HEK293 (cell line): Measurements from ENCODE around the gene SEPTIN5.

Experiments
- CTCF ChIA-PET: fragments of 350-600 bp; formaldehyde crosslinking; extraction: SDS; loops from one replicate; lab custom pipeline; 2021; ENCODE audit warnings: antibody characterized with exemption; lab: Yijun Ruan, JAX
- POLR2A ChIA-PET: fragments of 300-600 bp; formaldehyde crosslinking; extraction: SDS; loops from one replicate; lab custom pipeline; 2020; ENCODE audit warnings: antibody characterized with exemption, inconsistent platforms; lab: Yijun Ruan, JAX
- H3K27ac ChIP-seq: fragments of 200-500 bp; sonication (Bioruptor generic); 2 replicates; pipeline ENCODE4 v1.5.1; 2014; ENCODE audit warnings: low read depth, low read length, control low read depth, inconsistent platforms; ENCODE audit errors: extremely low read depth
- H3K36me3 ChIP-seq, 2 experiments: fragments of 200-500 bp in 1 of 2; sonication (Bioruptor generic) in 1 of 2; 1 replicate in 1 of 2; 2 replicates in 1 of 2; pipeline ENCODE4 v1.5.1; 2014 to 2017; ENCODE audit warnings: inconsistent platforms in 2 of 2, low read length in 2 of 2; ENCODE audit not compliant: control insufficient read depth in 2 of 2, insufficient read depth in 1 of 2
- H3K4me1 ChIP-seq: fragments of 200-500 bp; sonication (Bioruptor generic); 2 replicates; pipeline ENCODE4 v1.5.1; 2014; ENCODE audit warnings: mild to moderate bottlenecking, low read length, inconsistent platforms; ENCODE audit not compliant: control insufficient read depth, insufficient read depth
- H3K4me3 ChIP-seq: 2 replicates; pipeline ENCODE4 v1.5.1; 2011; ENCODE audit warnings: low read depth, mild to moderate bottlenecking, control low read depth, low read length, moderate library complexity
- H3K9me3 ChIP-seq: fragments of 200-500 bp; sonication (Bioruptor generic); 2 replicates; pipeline ENCODE4 v1.5.1; 2014; ENCODE audit warnings: low read depth, low read length, inconsistent platforms; ENCODE audit not compliant: control insufficient read depth, insufficient read depth
- GLIS1 ChIP-seq: fragments of 450-650 bp; formaldehyde crosslinking; IDR thresholded peaks from 2 replicates; pipeline ENCODE4 v1.5.1; 2016; ENCODE audit warnings: missing biosample characterization, missing genetic modification characterization
- MYNN ChIP-seq: fragments of 450-650 bp; formaldehyde crosslinking; IDR thresholded peaks from 2 replicates; pipeline ENCODE4 v1.5.1; 2016; ENCODE audit warnings: missing biosample characterization, missing genetic modification characterization, borderline replicate concordance
- PRDM1 ChIP-seq: fragments of 450-650 bp; formaldehyde crosslinking; IDR thresholded peaks from 2 replicates; pipeline ENCODE4; 2016; ENCODE audit warnings: missing biosample characterization, missing genetic modification characterization
- PRDM10 ChIP-seq: fragments of 450-650 bp; formaldehyde crosslinking; IDR thresholded peaks from 2 replicates; pipeline ENCODE4 v1.5.1; 2016; ENCODE audit warnings: missing biosample characterization, missing genetic modification characterization
- REPIN1 ChIP-seq: fragments of 450-650 bp; formaldehyde crosslinking; IDR thresholded peaks from 2 replicates; pipeline ENCODE4 v1.5.1; 2017; ENCODE audit warnings: missing biosample characterization, missing genetic modification characterization, low read depth
- SETDB1 ChIP-seq: IDR thresholded peaks from one replicate; pipeline ENCODE4 v1.6.1; 2017; ENCODE audit warnings: mild to moderate bottlenecking, low read length, moderate library complexity, mixed read lengths; ENCODE audit not compliant: insufficient read length
- SP3 ChIP-seq: fragments of 450-650 bp; formaldehyde crosslinking; IDR thresholded peaks from 2 replicates; pipeline ENCODE4 v1.5.1; 2016; ENCODE audit warnings: missing biosample characterization, missing genetic modification characterization
- TCF7L2 ChIP-seq: IDR thresholded peaks from 2 replicates; pipeline ENCODE4 v1.6.1; 2011; ENCODE audit warnings: low read depth, mild to moderate bottlenecking, inconsistent platforms, low read length, moderate library complexity, borderline replicate concordance
- ZNF138 ChIP-seq: fragments of 450-650 bp; formaldehyde crosslinking; IDR thresholded peaks from 2 replicates; pipeline ENCODE4 v1.5.1; 2016; ENCODE audit warnings: missing biosample characterization, missing genetic modification characterization, borderline replicate concordance
- ZNF155 ChIP-seq: fragments of 450-650 bp; formaldehyde crosslinking; IDR thresholded peaks from 2 replicates; pipeline ENCODE4 v1.5.1; 2016; ENCODE audit warnings: missing biosample characterization, missing genetic modification characterization
- ZNF311 ChIP-seq: fragments of 450-650 bp; formaldehyde crosslinking; IDR thresholded peaks from 2 replicates; pipeline ENCODE4 v1.5.1; 2017; ENCODE audit warnings: missing biosample characterization, missing genetic modification characterization, borderline replicate concordance
- ZNF341 ChIP-seq: fragments of 450-650 bp; formaldehyde crosslinking; IDR thresholded peaks from 2 replicates; pipeline ENCODE4; 2016; ENCODE audit warnings: low read depth, missing biosample characterization, missing genetic modification characterization
- ZNF501 ChIP-seq: fragments of 450-650 bp; formaldehyde crosslinking; IDR thresholded peaks from 2 replicates; pipeline ENCODE4 v1.5.1; 2016; ENCODE audit warnings: missing biosample characterization, missing genetic modification characterization
- ZNF610 ChIP-seq: fragments of 450-650 bp; formaldehyde crosslinking; IDR thresholded peaks from 2 replicates; pipeline ENCODE4 v1.5.1; 2016; ENCODE audit warnings: missing biosample characterization, missing genetic modification characterization, borderline replicate concordance
- ZNF626 ChIP-seq: fragments of 450-650 bp; sonication (Bioruptor Pico); formaldehyde crosslinking; IDR thresholded peaks from 2 replicates; pipeline ENCODE4 v1.5.1; 2018; ENCODE audit warnings: missing biosample characterization, missing genetic modification characterization, inconsistent platforms
- ZNF658 ChIP-seq: fragments of 450-650 bp; formaldehyde crosslinking; IDR thresholded peaks from 2 replicates; pipeline ENCODE4; 2016; ENCODE audit warnings: missing biosample characterization, missing genetic modification characterization
- ZNF670 ChIP-seq: fragments of 450-650 bp; formaldehyde crosslinking; IDR thresholded peaks from 2 replicates; pipeline ENCODE4 v1.5.1; 2016; ENCODE audit warnings: missing biosample characterization, missing genetic modification characterization, low read depth
- ZNF704 ChIP-seq: fragments of 450-650 bp; formaldehyde crosslinking; IDR thresholded peaks from 2 replicates; pipeline ENCODE4 v1.5.1; 2016; ENCODE audit warnings: missing biosample characterization, missing genetic modification characterization
- ZNF707 ChIP-seq: fragments of 450-650 bp; formaldehyde crosslinking; IDR thresholded peaks from 2 replicates; pipeline ENCODE4 v1.5.1; 2016; ENCODE audit warnings: missing biosample characterization, missing genetic modification characterization
- ZNF776 ChIP-seq: fragments of 450-650 bp; formaldehyde crosslinking; IDR thresholded peaks from 2 replicates; pipeline ENCODE4 v1.5.0; 2017; ENCODE audit warnings: missing biosample characterization, missing genetic modification characterization, borderline replicate concordance

The SEPTIN5 gene

GRCh38 chr22:19681863-19682245 is 32.4 kb upstream of the SEPTIN5 start:
- POLR2A ChIA-PET, result no interaction called here

GRCh38 chr22:19686946-19687345 is 27.4 kb upstream of the SEPTIN5 start:
- TF ChIP-seq ZNF311, result no peak
- no peak for TF ChIP-seq MYNN
- no peak for TF ChIP-seq ZNF776 (tag by site-specific recombination)
- TF ChIP-seq PRDM1 (tag by site-specific recombination), result no peak
- TF ChIP-seq PRDM10 (tag by site-specific recombination), result no peak
- TF ChIP-seq ZNF626 (tag by site-specific recombination), result no peak
- no peak for TF ChIP-seq ZNF155
- no peak for TF ChIP-seq ZNF138 (tag by site-specific recombination)
- no peak for TF ChIP-seq ZNF707 (tag by site-specific recombination)
- TF ChIP-seq ZNF610 (tag by site-specific recombination), result no peak
- TF ChIP-seq ZNF704, result no peak
- TF ChIP-seq REPIN1 (tag by site-specific recombination), result no peak
- no peak for TF ChIP-seq ZNF501 (tag by site-specific recombination)
- no peak for TF ChIP-seq ZNF658 (tag by site-specific recombination)
- TF ChIP-seq TCF7L2, result no peak
- no peak for TF ChIP-seq ZNF670 (tag by site-specific recombination)
- TF ChIP-seq GLIS1 (tag by site-specific recombination), result no peak
- no peak for TF ChIP-seq SP3
- POLR2A ChIA-PET, result no interaction called here
- no peak overlapping the region for H3K4me3 ChIP-seq

More at GRCh38 chr22:19681863-19682245, 32.4 kb upstream of the SEPTIN5 start:
- TF ChIP-seq ZNF341 (no peak), SETDB1 (peak; percentile 31)
- TF ChIP-seq, all 188 proteins: peak for 1
- CTCF ChIA-PET, result interaction anchor here (1.0 to 1.2 kb wide), 2 partner anchors 10 to 35 kb away, joined by 5 to 6 read pairs; no protein-coding TSS in a partner anchor
- Histone ChIP-seq H3K36me3 (no peaks in the 10 kb centered on the region), H3K4me3 (no peak overlapping the region), H3K4me1 (no peaks in the 10 kb centered on the region), H3K27ac (no peak overlapping the region), H3K9me3 (no peaks in the 10 kb centered on the region)

More at GRCh38 chr22:19686946-19687345, 27.4 kb upstream of the SEPTIN5 start:
- Histone ChIP-seq H3K4me1 (no peaks in the 10 kb centered on the region), H3K36me3 (no peaks in the 10 kb centered on the region), H3K27ac (no peak overlapping the region), H3K9me3 (no peaks in the 10 kb centered on the region)
- CTCF ChIA-PET, result no interaction called here
